Amniotic epithelial cell (primary cell): ENCODE data around the gene RSBN1.
"Not testable (repeated sequence)": the region's sequence is repeated elsewhere in the genome, so short reads cannot be mapped to it uniquely, and the experiment has no call there.

Experiments used
- DNase-seq: peaks from one replicate; pipeline ENCODE4 v3.0.0-alpha.2; 2010; ENCODE audit warnings: low read depth

Gene RSBN1

DNA sequence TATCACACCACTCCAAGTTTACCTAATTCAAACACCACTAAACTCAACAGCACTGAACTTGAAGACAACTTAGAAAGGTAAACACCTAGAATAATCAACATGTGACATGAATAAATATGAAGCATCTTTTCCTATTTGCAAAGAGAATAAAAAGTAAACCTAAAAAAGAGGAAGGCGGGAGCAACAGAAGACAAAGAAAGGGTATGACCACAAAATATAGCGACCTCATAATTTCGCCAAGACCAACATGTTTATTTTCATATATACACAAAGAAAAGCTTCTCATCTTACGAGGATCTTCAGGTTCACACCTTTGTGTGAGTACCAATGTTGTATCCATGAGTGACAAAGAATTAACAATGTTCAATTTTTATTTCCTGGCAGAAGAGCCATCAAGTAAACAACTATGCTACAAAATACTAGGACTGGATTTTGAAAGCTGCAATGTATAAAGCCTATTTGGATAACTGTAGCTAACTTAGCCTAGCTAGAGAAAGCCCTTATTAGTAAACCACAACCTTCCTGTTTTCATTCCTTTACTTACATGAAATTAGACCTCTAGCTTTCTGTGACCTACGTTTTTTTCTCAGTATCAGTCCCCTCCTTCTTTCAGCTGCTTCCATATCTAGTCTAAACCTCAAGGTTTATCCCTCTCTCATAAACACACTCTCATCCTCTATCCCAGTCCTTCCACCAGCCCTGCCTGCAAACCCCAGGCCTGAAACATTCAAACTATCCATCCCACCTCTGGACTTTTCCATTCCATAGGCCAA, 31.7 kb downstream of the RSBN1 start:
- peak; percentile 42 for DNase-seq

DNA sequence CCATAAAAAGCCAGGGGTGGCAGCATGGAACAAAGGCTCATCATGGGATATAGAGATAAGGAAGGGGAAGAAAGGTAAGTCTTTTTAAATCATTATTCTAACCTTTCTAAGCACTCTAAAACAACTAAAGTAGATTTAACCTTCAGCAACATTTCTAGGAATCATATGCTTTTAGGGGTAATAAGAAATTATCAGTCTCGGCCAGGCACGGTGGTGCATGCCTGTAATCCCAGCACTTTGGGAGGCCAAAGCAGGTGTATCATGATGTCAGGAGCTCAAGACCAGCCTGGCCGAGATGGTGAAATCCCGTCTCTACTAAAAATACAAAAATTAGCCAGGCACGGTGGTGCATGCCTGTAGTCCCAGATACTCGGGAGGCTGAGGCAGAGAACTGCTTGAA, 32.7 kb downstream of the RSBN1 start:
- no peak for DNase-seq

DNA sequence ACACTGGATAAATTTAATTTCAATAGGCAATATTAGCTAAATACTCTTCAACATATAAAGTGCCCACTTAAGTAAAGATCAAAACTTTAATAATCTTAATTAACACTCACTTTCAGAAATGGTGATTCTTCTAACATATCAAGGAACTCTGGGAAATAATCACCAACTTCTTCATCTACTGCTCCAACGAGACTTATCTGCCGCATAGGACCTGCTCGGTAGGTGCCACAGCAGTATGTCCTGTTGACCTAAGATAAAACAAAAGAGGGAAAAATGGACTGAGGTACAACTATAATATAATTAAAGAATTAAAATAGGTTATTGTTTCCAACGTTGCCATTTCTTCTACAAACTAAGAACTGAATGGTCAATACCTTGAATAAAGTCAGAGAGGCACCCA, 34.7 kb downstream of the RSBN1 start:
- no peak for DNase-seq

DNA sequence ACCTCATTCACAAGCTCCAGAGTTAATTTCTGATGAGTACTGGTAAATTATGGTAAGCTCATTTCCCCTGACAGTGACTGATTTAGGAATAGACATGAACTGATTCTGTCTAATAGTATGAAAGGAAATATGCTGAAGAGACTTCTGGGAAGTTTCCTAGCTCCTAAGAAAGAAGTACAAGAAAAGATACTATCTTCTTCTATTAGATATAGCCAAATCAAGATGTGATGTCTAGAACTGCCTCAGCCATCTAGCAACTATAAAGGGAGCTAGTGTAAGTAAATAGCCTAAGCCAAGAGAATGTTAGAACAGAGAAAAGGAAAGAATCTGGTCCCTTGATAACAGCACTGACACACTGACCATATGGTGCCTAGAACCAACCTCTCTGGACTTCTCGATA, 42.2 kb downstream of the RSBN1 start:
- no peak for DNase-seq

DNA sequence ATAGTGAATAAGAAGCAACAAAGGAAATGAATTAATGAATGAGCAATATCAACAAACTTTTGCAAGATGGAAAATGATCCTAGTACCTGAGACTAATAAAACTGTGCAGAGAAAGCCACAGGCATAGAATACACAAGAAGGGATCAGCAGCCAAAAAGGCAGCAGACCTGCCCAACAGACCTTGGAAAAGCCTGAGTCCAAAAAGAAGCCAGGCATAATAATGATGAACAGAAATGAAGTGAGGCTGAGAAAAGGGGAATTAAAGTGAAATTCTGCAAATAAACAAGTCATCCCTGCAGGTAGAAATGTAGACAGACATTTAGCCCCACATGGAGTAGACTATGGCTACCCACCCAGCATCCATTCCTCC, 42.7 kb downstream of the RSBN1 start:
- no peak for DNase-seq

DNA sequence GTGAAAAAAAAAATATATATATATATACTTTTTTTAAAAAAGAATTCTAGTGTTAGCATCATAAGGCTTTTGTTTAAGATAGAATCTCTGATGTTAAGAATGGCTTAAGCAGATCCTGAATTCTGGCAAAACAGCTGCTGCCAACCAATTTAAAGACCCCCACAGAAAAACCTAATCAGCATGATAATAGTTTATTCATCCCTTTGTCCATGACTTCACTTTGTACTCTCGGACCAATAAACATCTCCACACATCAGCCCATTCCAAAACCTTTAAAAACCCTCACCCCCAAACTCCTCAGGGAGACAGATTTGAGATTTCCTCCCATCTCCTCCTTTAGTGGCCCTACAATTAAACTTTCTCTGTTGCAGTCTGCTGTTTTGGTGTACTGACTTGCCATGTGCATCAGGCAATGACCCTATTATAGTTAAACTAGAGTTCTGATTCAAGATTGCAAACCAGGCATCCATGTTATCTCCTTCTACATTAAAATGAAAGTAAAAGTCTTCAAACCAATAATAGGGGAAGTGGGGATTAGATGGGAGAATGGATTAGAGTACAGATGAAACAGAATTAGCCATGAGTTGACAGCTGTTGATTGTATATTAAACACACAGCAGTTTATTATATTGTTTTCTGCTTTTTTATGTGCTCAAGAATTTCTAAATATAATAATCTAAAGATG, 43.2 kb downstream of the RSBN1 start:
- DNase-seq = no peak

DNA sequence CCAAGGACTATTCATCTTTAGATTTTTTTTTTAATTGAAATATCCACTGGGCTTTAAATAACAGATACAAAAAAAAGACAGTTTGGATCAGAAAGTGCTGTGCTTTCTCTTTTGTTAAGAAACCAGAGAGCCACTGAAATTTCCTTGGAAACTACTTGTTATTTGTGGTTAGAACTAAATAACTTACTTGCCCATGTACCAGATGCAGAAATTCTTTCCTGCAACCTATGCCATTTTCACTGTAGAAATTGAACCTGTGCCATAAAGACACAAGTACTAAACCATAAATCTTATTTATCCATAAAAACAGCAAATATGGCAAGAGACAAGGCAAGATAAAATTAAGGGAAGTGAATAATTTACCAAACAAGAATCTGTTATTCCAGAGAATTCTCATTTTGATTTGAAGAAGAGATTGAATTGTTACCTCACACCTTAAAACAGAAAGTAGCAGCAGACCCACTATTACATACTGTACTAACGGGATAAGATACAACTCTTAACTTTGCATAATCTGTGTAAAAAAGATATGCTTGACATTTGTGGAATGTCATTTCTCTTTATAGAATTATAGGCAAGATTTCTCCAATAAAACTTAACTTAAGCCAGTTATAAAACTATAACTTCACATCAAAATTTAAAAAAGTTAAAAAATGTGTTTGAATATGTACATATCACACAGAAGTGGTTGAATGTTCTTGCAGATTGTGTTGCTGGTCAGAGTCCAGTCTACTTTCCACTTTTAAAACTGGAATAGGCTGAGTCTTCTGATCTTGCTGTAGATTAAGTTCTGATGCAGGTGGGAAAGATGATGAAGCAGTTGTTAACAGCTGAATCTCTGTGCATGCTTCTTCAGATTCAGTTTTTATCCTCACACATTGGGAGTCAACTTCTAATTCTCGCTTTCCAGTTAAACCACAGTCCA, 46.7 kb downstream of the RSBN1 start:
- peak; percentile 73 for DNase-seq

DNA sequence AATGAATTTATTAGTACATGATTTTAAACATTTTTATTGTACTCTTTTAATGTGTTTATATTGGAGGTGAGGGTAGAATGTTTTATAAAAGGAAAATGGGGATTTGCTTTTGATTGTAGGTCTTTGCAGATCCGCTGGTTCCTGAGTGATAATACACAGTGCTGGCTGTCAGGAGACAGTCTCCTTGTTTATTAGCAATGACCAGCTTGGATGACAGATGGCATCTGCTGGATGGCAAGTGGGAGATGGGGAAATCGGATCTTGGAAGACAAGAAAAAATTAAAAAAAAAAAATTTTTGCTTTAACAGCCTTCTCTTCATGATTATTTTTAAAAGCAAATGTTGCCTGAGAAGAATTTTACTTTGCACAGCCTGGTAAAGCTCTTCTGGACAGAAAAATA, 48.6 kb downstream of the RSBN1 start:
- no peak for DNase-seq

DNA sequence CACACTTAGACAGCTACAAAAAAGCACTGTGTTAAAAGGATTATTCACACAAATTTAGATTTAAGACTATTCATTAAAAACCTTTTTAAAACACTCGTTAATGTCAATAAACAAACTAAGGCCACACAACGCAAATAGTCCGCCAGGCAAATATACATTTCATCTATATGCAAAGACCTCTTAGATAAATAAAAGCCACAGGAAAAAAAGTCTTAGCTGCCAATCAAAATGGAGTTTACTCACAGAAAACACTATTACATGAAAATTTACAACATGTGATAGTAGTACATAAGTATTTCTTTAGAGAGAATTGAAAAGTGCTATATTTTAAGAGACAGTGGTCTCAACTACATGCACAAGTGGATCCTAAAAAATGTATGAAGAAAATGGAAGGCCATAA, 50.3 kb downstream of the RSBN1 start:
- no peak for DNase-seq

DNA sequence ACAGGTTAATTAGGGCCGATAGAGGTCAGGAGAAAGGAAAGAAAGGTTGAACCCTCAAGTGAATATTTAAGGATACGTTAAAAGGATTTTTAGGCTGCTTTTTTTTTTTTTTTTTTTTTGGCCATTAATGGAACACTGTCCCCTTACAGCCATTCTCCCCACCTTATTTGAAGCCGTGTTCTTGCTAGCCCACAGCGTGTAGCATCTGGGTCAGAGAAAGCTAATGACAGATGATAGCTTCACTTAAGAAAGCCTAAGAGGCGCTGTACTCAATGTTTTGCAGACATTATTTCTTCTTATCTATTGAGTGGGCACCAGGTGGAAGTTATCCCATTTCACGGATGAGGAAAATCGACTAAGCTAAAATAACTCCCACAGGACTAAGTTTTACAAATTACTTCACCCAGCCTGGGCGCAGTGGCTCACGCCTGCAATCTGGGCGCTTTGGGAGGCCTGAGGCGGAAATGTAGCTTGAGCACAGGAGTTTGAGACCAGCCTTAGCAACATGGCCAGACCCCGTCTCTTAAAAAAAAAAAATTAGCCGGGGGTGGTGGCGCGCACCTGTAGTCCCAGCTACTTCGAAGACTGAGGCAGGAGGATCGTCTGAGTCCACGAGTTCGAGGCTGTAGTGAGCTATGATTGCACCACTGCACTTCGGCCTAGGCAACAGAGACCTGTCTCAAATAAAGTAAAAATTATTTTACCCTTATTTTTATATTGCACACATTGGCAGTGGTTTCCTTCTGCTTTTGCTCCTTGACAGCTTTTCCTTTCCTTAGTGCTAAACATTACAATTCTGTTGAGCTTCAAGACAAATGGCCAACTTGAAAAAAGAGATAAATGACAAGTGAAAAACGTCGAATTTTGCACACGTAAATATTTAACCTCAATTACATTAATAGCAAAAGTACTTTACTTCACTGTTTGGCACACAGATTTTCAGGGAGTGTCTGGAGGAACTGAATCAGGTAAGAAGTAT, 51.9 kb downstream of the RSBN1 start:
- DNase-seq = peak; percentile 2

DNA sequence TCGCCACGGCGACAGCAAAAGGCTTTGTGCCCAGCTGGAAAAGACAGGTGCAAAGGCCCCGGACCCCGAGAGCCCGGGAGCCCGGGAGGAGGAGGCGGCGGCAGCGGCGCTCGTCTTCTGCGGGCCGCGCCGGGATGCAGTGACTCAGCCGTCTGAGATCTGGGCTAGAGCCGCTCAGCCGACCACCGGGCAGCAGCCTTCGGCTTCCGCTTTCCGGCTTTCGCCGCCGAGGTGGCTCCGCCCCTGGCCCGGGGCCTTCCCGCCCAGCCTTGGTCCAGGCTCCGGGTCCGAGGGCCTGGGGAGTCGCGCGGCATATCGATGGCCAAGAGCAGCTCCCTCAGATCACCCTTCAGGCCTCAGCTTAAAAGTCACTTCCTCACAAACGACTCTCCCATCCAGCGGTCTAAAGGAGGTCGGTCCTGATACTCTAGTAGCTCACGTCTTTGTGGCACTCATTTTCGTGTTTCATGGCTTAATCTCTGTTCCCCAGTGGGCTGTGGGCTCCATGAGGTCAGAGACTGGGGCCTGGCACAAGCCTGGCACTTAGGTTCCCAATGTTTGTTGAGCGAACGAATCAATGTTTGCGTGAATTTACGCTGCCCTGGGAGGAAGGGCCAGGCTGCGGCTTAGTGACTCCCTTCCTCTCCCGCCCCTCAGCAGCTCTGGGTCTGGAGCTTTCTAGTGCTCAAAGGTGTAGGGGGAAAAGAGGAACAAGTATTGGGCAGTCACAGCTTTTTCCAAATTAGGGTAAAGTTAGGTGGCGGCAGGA, 52.8 kb downstream of the RSBN1 start, which contains the start of gene PHTF1:
PHTF1 (minus strand) TSS at position 154 of the 769 bp plus-strand sequence. CDS start 783 bp downstream, outside the sequence.
- DNase-seq = peak; percentile 79

DNA sequence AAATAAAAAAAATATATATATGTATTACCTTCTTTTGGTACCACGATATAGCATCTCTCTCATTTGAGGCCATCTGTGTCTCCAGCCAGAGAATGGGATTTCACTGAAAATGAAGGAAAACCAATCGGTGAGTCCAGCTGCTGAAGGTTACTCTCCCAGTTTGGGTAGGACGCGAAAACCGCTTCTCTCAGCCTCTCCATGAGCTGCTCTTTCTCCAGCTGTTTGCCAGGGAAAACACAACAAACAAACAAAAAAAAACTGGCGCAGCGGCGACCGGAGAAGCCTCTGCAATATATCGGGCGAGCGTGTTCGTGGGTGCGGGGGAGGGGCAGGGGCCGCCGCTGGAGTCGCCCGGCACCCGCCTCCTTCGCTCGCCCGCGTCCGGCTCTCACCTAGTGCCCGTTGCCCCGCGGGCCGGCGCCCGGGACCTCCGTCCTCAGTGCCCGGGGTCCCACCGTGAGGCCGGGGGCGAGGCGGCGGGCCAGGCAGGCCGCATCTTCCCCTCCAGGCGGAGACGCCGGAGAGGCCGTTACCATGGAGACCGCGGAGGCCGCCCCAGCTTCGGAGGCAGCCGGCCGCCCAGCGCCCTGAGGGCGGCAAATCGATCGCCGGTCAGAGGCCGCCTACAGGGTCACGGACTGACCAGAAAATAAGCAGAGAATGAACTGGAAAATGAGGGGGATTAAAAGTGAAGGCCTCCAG, 53.5 kb downstream of the RSBN1 start:
- peak; percentile 27 for DNase-seq

DNA sequence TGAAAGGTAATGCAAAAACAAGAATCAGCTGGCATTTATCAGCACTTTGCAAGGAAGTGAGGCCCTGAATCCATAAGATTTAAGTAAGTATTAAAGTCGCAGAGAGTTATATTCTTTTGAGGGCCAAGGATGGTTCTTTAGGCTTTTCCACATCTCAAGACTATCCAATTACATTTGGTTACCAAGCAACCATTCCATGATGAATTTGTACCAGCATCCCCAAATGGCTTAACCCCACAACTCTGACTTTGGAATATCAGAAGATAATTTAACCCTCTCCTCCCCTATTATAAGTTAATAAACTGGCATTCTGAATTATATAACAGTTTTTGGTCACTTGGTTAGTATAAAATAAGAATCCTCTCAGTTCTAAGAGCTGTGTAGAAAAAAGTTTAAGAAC, 55.8 kb downstream of the RSBN1 start:
- no peak for DNase-seq

DNA sequence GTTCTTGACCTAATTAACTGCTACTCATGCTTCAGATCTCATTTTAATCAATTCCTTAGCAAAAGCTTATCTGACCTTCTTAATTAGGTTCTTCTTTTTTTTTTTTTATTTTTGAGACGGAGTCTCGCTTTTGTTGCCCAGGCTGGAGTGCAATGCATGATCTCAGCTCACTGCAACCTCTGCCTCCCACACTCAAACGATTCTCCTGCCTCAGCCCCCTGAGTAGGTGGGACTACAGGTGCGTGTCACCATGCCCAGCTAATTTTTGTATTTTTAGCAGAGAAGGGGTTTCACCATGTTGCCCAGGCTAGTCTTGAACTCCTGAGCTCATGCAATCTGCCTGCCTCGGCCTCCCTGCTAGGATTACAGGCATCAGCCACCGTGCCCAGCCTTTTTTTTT, 58.9 kb downstream of the RSBN1 start:
- not testable (repeated sequence) for DNase-seq

DNA sequence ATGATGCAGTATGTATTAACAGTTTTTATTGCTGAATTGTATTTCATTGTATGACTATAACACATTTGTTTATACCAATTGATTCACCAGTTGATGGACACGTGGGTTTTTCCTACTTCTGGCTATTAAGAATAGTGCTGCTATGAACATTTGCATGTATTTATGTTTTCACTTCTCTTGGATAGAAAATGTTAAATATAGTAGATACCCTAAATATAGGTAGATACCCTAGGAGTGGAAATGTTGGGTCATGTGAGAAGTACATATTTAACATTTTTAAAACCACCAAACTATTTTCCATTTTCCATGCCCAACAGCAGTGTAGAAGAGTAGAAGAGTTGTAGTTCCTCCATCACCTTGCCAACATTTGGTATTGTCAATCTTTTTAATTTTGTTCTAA, 60.8 kb downstream of the RSBN1 start:
- DNase-seq = no peak

DNA sequence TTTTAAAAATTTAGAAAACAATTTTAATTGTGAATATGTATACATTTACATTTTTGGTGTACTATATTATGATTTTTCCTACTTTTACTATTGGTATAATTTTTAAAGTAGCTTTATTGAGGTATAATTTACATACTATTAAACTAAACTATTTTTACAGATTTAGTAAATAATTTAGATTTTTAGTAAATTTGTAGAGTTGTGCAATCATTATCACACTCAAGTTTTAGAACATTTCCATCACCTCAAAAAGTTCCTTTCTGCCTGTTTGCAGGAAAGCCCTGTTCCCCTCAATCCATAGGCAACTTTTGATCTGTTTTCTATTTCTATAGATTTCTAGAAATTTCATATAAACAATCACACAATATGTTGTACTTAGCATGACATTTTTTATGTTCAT, 61.2 kb downstream of the RSBN1 start:
- no peak for DNase-seq

DNA sequence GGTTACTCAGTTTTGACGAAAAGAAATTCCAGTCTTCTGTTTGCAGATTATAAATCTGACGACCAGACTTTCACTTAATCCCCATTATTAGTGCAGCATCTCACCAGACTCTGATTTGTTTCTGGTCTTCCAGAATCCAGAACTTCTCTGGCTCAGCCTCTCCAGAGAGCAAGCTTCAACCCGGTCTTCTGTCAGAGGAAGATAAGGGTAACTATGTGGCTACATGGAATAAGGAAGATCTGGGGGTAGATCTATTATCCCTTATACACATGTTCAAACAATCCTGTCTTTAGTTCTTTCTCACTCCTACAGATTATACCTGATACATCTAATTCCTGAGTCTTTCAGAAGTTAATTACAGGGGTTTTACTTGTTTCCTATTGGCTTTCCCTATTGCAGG, 62.9 kb downstream of the RSBN1 start:
- DNase-seq = peak; percentile 12

DNA sequence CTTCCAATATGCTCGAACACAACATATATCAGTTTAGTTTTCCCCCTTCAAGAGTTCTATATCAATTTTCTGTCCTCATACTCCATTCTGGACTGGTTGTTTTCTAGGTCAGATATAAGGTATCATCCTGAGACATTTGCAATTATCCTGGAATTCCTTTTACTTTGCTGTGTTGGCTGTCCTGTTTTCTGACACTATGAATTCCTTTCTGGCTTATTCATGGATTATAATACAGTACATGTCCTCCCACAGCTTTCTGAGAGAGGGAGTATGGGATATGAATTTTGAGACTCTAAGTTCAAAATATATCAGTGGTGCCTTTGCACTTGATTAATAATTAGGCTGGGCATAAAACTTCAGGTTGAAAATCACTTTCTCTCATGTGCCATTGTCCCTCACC, 64.9 kb downstream of the RSBN1 start:
- peak; percentile 81 for DNase-seq

DNA sequence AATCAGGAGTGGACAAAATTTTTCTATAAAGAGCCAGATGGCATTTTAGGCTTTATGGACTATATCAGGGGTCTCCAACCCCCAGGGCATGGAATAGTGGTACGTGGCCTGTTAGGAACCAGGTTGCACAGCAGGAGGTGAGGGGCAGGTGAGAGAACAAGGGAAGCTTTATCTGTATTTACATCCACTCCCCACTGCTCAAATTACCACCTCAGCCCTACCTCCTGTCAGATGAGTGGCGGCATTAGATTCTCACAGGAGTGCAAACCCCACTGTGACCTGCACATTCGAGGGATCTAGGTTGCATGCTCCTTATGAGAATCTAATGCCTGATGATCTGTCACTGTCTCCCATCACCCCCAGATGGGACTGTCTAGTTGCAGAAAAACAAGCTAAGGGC, 66.9 kb downstream of the RSBN1 start:
- no peak for DNase-seq

DNA sequence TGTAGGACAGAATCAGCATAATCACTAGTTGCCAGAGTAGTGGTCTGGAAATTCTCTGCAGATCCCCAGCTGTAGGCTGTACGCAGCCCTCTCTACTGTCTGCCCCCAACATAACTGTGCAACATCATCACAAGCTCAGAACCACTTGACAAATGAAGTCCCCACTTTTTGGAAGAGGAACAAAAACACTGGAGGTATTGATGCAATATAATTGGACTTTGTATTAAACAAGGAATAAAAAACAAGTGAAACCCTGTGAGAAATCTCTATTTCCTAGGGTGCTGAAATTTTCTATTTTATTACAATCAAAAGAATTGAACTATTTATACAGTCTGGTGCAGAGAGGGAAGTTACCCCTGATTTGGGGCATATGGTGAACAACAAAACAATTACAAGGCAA, 68.2 kb downstream of the RSBN1 start:
- DNase-seq = no peak
